ENCODE results near the gene CREB5. TPM values are rescaled to one million over a fixed set of nuclear protein-coding genes. Genes with fewer than 3 reads are reported as not detected.

CREB5 gene, protein sequence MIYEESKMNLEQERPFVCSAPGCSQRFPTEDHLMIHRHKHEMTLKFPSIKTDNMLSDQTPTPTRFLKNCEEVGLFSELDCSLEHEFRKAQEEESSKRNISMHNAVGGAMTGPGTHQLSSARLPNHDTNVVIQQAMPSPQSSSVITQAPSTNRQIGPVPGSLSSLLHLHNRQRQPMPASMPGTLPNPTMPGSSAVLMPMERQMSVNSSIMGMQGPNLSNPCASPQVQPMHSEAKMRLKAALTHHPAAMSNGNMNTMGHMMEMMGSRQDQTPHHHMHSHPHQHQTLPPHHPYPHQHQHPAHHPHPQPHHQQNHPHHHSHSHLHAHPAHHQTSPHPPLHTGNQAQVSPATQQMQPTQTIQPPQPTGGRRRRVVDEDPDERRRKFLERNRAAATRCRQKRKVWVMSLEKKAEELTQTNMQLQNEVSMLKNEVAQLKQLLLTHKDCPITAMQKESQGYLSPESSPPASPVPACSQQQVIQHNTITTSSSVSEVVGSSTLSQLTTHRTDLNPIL
- 40.2 TPM for total RNA-seq

DNA sequence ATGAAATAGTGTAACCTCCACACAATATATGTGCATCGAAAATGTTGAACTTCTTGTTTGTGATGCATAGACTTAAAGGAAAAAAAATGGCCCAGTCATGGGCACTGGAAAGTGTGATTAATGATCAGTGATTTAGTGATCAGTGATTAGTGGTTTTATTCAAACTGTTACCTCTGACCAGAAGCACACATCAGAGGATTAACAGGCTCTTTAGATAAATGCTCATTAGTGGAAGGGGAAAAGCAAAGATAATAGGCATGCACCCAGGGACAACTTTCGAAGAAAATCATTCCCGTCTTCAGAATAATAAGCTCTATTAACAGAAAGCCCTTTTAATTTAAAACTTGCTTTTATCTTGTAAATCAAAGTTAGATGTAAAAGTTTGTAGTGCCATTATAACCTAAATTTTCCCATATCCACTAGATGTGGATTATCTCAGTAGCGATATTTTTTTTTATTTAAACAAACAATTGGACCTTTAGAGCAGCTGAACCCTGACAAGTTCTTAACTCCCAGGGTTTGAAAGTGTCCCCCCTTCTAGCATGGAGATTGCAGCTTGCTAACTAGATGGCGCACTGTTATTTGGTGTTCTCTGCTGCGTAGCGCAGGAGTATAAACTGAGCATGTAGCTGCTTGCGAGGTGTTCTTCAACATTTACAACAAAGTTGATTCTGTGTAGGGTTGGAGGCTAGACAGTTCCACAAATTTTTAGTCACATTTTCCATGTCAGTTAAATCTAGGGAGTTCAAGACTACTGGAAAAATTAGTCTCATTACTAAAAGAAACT lies at the start of gene CREB5:
TSS of gene CREB5 (plus strand) at position 643 of the 787 bp plus-strand sequence. CDS start 397 bp downstream, outside the sequence.

Other genes starting within 250 kb of the CREB5 start
- gene JAZF1, start 231.7 kb upstream of the CREB5 start, total RNA-seq = 29.4 TPM